HG03097 (cell line): ENCODE data around the gene TUBAL3.
"Not testable (repeated sequence)": the region's sequence is repeated elsewhere in the genome, so short reads cannot be mapped to it uniquely, and the experiment has no call there.

Source experiments
- ATAC-seq: cut with Tn5 transposase; IDR thresholded peaks from one replicate; pipeline ENCODE4 v1.9.1; 2021; ENCODE audit not compliant: unreplicated experiment, low FRiP score

TUBAL3 gene

GRCh38 chr10:5385224-5385623, 19.4 kb downstream of the TUBAL3 start:
- ATAC-seq = no peak

DNA sequence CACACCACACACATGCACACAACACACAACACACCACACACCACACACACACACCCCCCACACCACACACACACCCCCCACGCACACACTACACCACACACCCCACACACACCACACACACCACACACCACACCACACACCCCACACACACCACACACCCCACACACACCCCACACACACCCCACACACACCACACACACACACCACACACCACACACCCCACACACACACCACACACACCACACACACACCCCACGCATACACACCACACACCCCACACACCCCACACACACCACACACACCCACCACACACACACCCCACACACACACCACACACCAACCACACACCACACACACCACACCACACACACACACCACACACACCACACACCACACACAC, 23.4 kb downstream of the TUBAL3 start:
- no peak for ATAC-seq

DNA sequence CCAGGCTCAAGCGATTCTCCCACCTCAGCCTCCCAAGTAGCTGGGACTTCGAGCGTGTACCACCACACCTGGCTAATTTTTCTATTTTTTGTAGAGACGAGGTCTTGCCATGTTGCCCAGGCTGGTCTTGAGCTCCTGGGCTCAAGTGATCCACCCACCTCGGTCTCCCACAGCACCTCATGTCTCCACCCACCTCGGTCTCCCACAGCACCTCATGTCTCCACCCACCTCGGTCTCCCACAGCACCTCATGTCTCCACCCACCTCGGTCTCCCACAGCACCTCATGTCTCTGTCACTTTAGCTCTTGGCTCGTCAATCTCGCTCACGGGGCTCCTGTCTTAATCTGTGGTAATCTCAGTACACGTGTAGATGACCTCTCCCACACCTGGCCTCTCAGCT, 24.2 kb downstream of the TUBAL3 start:
- ATAC-seq = not testable (repeated sequence)

GRCh38 chr10:5379202-5379601, 25.4 kb downstream of the TUBAL3 start:
- not testable (repeated sequence) for ATAC-seq

GRCh38 chr10:5376450-5376849, 28.2 kb downstream of the TUBAL3 start:
- no peak for ATAC-seq

DNA sequence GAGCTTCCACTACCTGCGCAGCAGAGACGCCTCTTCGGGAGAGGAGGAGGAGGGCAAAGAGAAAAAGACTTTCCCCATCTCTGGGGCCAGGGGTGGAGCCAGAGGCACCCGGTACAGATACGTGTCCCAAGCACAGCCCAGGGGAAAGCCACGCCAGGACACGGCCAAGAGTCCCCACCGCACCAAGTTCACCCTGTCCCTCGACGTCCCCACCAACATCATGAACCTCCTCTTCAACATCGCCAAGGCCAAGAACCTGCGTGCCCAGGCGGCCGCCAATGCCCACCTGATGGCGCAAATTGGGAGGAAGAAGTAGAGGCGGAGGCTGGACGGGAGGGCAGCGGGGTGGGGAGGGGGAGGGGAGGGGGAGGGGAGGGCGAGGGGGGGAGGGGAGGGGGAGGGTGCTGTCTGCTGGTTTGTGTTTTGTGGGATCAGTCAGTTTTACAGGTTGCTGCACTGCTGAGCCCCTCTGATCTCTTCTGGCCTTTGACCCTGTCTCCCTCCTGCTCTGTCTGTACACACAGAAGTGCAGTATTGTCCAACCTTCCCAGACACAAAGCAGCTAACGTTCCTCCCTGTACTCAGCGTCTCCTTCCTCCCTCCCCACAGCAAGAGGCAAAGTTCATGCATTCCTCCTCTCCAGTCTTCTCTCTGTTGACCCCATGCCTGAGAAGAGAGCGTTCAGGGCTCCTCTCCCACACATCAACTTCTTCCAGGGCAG, 30.6 kb downstream of the TUBAL3 start:
- ATAC-seq = no peak

- ATAC-seq = no peak
Observed at GRCh38 chr10:5373307-5373706, 31.3 kb downstream of the TUBAL3 start.

- ATAC-seq = no peak
Observed at GRCh38 chr10:5370493-5371352, 33.9 kb downstream of the TUBAL3 start.

DNA sequence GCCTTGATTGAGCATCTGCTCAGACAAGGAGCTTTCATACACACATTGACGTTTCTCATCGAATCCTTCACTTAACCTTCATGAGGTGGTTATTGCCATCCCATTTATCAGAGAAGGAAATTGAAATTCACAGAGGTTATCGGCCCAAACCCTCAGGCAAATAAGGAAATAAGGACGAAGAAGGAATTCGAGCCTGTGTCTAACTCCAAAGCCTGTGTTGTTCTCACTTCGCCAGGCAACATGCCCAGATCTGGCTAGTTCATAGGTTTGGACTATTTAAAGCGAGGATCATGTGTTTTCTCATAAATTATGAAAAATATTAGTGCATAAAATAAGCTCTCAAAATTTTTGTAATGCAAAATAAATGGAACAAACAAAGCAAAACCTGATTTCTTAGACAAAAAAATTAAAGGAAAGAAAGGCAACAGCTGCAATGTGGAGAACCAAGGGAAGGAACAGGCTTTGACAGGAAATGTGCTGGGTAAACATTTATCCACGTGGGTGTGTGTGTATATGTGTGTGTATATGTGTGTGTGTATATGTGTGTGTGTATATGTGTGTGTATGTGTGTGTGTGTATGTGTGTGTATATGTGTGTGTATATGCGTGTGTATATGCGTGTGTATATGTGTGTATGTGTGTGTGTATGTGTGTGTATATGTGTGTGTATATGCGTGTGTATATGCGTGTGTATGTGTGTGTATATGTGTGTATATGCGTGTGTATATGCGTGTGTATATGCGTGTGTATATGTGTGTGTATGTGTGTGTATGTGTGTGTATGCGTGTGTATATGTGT, 35.1 kb downstream of the TUBAL3 start:
- ATAC-seq = no peak

- ATAC-seq = no peak
Observed at GRCh38 chr10:5365928-5366327, 38.7 kb downstream of the TUBAL3 start.

GRCh38 chr10:5364890-5365338, 39.7 kb downstream of the TUBAL3 start, which contains the start of gene UCN3:
Gene UCN3 (plus strand): TSS chr10:5364966. CDS start chr10:5373721, 8,755 bp downstream.
- no peak for ATAC-seq

GRCh38 chr10:5364374-5364773, 40.3 kb downstream of the TUBAL3 start:
- no peak for ATAC-seq

GRCh38 chr10:5362873-5363272, 41.8 kb downstream of the TUBAL3 start:
- ATAC-seq = no peak

GRCh38 chr10:5361966-5362365, 42.7 kb downstream of the TUBAL3 start:
- ATAC-seq = no peak

- ATAC-seq = no peak
Observed at GRCh38 chr10:5360318-5360915, 44.2 kb downstream of the TUBAL3 start.

DNA sequence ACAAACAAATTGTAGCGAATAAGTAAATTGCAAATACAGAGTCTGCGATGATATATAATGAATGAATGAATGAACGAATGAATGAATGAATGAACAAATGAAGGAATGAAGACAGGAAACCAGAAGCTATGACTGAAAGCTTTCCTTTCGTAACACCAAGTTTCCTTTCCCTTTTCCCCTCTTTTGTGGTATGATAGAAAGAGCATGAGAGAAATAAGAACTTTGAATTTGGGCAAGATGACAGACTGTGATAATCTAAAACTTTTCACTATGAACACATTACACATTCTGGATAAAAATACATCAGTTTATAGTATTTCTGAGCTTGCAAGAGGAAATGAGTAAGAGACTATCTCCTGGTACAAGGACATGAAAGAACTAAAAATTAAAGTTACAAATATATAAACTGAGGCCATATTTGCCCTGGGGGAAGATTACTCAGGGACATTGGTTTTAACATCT, 48.3 kb downstream of the TUBAL3 start:
- ATAC-seq = no peak

DNA sequence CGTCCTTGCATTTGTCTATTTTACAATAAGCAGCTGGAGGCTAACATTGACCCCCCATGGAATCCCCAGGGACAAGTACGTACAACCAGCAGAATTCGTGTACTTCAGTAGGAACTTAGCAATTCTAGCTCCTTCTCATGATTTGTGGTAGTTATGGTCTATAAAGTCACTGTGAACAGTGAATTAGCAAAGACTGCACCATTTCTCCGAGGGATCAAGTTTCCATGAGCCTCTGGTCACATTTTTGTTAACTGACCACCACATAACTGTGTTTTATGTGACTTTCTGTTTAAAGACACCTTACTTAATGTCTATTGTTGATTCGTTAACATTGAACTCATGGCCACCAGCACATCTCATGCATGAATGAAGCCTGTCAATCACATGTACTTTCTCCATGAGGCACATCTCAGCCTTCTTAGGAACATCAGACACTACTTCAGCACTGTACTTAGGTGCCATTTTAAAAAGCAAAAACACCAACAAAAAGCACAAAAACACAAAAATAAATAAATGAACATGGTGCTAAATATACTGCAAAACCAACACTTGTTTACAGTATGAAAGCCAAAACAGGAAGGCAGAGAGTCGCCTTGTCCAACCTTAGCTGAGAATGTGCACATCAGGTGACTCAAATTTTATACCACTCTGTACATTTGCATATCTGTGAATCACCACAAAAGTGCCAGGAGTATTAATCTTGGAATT, 48.9 kb downstream of the TUBAL3 start:
- ATAC-seq = no peak

DNA sequence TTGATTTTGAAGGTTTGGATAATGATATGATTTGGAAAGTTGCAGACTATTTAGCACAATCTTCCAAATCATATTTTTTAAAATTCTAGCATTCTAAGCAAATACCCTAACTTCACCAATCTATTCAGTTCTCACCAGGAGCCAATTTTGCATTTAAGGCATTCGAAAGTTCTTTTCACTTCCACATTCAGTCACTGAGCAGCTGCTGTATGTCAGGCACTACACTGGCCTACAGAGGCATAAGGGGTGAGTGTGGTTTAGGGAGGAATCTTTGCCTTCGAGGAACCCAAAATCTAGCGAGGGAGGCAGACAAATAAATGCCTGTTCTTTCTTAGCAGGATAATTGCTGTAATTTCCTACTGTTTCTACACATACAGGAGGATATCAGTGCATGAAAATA, 50.6 kb downstream of the TUBAL3 start:
- ATAC-seq = no peak

- no peak for ATAC-seq
Observed at GRCh38 chr10:5349362-5349761, 55.3 kb downstream of the TUBAL3 start.

- ATAC-seq = no peak
Observed at GRCh38 chr10:5346881-5347280, 57.7 kb downstream of the TUBAL3 start.
